GM11168 (cell line): ENCODE data around the gene SLC6A16.
"Not testable (repeated sequence)": the region's sequence is repeated elsewhere in the genome, so short reads cannot be mapped to it uniquely, and the experiment has no call there.

Source experiments
- in situ Hi-C: fragments of 300-500 bp; cut with MboI; formaldehyde crosslinking; loops from one replicate; pipeline ENCODE4 v1.12.0; 2022; ENCODE audit warnings: low sequenced_read_pairs; ENCODE audit not compliant: unreplicated experiment

The SLC6A16 gene

DNA sequence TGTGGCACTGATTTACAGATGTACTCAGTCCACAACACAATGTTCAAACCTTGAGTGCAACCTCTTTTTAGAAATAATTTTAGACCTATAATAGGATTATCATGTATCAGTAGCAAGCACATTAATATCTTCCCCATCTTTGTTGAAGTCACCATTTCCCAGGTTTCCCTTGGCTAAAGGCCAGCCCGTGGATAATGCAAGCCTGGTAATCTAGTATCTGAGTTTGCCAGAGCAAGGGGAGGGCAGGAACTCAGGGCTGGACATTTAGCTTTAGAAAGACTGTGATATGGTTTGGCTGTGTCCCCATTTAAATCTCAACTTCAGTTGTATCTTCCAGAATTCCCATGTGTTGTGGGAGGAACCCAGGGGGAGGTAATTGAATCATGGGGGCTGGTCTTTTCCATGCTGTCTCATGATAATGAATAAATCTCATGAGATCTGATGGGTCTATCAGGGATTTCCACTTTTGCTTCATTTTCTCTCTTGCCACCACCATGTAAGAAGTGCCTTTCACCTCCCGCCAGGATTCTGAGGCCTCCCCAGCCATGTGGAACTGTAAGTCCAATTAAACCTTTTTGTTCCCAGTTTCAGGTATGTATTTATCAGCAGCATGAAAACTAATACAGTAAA, 37.7 kb downstream of the SLC6A16 start:
- in situ Hi-C loops = no loop called here

DNA sequence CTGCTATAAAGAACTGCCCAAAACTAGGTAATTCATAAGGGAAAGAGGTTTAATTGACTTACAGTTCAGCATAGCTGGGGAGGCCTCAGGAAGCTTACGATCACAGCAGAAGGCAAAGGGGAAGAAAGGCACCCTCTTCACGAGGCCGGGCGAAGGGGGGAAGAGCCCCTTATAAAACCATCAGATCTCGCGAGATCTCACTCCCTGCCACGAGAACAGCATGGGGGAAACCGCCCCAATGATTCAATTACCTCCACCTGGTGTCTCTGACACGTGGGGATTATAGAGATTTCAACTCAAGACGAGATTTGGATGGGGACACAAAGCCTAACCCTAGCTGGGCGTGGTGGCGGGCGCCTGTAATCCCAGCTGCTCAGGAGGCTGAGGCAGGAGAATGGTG, 42.8 kb downstream of the SLC6A16 start:
- in situ Hi-C loops = no loop called here

DNA sequence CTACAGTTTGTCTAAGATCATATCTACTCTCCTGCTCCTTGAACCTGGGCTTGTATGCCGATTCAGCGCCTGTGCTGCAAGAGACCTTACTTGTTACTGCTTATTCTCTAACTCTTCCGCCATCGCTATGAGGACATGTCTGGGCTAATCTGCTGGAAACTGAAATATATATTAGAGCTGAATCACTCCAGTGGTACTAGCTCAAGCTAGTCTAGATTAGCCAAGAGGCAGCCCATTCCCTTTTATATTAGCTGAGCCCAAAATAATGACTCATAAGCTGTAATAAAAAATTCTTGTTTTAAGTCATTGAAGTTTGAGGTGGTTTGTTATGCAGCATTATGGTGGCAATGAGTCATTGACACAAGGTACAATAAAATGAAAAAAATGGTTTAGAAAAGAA, 52.8 kb downstream of the SLC6A16 start:
- in situ Hi-C loops = no loop called here

DNA sequence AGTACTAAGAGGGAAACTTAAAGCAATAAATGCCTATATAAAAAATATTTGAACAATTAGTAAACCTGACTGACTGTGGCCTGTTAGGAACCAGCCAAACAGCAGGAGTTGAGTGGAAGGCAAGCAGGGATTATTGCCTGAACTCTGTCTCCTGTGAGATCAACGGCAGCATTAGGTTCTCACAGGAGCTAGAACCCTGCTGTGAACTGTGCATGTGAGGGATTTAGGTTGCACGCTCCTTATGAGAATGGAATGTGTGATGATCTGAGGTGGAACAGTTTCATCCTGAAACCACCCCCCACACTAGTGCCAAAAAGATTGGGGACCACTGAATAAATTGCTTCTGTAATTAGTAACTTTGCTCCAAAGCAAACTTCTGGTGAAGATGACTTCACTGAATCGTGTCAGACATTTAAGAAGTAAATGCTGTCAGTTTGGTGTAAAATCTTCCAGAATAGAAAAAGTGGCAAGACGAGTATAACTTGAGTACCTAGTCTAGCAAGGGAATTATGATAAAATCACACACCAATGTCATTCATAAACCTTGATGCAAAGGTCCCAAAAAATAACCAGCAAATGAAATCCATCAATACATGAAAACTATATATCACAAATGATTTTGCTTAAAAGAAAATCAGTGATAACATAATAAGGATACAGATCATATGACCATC, 53.8 kb downstream of the SLC6A16 start:
- in situ Hi-C loops = no loop called here

DNA sequence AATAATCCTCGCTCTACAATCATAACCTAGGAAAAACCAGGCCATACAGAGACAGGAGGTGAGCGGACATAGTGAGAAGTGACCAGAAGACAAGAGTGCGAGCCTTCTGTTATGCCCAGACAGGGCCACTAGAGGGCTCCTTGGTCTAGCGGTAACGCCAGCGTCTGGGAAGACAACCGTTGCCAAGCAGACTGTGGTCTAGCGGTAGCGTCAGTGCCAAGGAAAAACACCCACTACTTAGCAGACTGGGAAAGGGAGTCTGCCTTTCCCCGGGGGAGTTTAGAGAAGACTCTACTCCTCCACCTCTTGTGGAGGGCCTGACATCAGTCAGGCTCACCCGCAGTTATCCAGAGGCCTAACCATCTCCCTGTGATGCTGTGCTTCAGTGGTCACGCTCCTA, 58.6 kb downstream of the SLC6A16 start:
- in situ Hi-C loops = not testable (repeated sequence)

DNA sequence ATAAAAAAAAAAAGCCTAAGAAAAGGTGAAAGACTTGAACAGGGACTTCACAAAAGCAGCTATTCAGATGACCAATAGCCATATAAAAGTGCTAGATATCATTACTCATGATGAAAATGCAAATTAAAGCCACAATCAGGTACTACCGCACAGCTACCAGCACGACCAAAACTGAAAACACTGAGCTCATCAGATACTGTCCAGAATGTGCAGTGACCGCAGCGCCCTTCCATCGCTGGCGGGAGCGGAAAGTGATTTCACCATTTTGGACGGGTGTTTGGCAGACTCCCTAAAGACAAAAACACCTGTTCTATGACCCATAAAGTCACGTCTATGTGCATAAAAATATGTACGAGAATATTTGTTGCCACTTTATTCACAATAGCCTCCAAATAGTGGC, 60.7 kb downstream of the SLC6A16 start:
- in situ Hi-C loops = no loop called here

DNA sequence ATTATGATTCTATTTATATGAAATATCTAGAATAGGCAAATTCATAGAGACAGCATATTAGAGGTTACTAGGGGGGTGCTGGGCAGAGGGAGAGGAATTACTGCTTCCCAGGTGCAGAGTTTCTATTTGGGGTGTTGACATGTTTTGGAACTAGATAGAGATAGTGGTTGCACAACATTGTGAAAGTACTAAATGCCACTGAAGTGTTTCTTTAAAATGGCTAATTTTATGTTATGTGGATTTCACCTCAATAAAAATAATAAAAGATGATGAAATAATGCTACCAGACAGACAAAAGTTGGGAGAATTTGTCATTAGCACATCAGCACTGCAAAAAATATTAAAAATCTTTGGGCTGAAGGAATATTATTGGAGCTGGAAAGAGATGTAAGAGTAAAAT, 63.4 kb downstream of the SLC6A16 start:
- in situ Hi-C loops = no loop called here

DNA sequence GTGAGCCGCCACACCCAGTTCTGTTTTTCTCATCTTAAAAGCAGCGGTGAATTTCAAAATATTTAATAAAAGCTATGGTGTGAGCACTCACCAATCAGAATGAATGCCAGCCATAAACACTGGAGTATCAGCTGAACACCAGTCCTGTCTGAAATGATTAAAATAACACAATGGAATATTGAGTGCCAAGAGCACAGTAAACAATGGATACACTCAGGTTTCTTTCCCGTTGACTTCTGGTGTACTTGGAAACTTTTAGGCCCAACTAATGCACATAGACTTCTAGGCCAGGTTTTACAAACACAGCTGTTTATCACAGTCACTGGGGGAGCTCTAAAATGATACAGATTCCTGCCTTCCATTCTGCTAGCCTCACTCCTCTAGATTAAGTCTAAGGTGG, 68.3 kb downstream of the SLC6A16 start:
- in situ Hi-C loops = no loop called here

DNA sequence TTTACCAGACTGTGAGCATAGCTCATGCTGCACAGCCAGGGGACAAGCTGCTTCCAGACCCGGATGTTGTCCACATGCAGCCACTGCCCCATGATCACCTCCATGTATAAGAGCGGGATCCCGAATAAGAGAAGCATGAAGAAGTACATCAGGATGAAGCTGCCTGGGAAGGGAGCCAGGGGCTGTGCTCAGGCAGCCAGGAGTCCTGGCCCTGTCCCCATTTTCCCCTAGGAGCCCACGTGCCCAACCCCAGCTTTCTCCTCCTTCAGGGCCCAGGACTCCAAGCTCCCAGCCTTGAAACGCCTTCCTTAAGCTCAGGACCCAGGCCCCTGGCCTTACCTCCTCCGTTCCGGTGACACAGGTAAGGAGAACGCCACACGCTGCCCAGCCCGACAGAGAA, 69.3 kb downstream of the SLC6A16 start:
- in situ Hi-C loops = no loop called here

DNA sequence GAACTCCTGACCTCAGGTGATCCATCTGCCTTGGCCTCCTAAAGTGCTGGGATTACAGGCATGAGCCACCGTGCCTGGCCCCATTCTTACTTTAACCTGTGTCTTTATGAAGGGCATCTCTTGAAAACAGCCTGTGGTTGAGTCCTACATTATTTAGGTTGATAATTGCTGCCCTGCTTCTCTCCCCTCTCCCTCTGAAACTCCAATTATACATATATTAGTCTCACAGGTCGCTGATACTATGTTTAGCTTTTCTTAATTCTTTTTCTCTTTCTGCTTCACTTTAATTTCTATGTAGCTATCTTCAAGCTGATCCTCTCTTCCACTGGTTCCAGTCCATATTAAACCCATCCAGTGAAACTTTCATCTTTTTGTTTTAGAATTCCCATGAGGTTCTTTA, 75.1 kb downstream of the SLC6A16 start:
- in situ Hi-C loops = no loop called here

DNA sequence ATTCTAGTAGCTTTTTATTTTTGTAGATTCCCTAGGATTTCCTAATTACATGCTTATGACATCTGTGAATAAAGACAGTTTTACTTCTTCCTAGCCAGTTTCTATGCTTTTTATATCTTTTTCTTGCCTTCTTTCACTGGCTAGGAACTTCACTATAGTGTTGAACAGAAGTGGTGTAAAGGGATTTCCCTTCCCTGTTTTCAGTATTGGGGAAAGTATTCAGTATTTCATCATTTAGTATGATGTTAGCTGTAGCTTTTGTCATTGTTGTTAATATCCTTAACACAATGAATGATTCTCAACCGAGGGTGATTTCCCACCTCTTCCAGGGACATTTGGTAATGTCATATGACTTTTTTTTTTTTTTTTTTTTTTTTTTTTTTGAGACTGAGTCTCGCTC, 77.3 kb downstream of the SLC6A16 start:
- in situ Hi-C loops = no loop called here

DNA sequence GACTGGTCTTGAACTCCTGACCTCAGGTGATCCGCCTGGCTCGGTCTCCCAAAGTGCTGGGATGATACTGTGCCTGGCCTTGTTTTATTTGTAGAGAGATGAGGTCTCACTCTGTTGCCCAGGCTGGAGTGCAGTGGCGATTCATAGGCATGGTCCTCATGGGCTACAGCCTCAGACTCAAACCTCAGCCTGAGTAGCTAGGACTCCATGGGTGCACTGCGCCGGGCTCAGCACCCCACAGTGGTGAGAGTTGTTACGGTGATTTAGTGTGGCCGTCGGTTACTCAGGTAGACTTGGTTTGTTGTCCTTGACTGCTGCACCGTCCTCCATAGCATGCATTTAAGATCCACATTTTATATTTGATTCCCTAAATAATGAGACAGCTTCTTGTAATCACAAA, 80.7 kb downstream of the SLC6A16 start:
- in situ Hi-C loops = no loop called here

DNA sequence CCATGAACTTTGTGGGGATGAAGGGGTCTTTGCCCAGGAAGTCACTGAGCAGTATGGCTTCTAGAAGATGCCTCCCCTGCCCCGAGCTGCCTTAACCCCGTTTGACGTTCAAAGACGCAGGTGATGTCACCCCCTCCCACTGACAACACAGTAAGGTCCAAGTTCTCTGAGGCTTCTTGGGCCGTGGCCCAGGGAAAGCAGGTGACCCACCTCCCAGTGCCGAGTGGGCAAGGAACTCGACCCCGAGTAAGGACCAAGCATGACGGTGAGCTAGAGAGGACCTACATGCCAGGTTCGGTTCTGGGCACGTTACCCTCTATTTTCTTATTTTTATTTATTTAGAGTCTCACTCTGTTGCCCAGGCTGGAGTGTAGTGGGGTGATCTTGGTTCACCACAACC, 81.3 kb downstream of the SLC6A16 start:
- in situ Hi-C loops = no loop called here

DNA sequence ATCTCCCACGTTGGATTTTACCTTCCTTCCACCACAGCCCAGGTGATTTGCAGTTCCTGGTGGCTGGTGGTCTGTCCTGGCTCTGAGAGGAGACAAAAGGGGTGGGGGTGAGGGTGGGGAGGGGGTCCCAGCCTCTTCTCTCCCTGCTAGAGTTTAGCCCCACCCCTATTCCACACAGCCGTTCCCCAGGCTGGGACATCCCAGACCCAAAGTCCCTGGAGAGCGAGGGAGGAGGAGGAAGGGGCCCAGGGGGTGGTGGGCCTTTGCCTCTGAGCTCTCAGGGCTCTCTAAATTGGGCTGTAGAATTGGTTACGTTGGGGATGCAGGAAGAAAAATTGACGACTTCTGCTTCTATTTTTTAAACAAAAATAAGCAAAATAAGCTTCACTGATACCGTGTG, 81.9 kb downstream of the SLC6A16 start:
- in situ Hi-C loops = no loop called here

DNA sequence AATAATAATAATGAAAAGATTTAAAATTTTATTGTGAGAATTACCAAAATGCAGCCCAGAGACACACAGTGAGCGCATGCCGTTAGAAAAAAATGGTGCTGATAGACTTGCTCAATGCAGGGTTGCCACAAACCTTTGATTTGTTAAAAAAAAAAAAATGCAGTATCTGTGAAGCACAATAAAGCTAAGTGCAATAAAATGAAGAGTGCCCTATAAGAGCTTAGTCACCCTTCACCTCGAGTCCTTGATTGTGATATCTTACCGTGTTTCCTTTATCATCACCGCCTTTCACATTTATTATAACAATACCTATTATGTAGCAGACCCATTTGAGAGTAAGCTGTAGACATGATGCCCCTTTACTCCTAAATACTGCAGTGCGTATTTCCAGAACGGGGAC, 83.2 kb downstream of the SLC6A16 start:
- in situ Hi-C loops = no loop called here
